ENCODE results near the gene HSPH1.

Gene HSPH1

DNA sequence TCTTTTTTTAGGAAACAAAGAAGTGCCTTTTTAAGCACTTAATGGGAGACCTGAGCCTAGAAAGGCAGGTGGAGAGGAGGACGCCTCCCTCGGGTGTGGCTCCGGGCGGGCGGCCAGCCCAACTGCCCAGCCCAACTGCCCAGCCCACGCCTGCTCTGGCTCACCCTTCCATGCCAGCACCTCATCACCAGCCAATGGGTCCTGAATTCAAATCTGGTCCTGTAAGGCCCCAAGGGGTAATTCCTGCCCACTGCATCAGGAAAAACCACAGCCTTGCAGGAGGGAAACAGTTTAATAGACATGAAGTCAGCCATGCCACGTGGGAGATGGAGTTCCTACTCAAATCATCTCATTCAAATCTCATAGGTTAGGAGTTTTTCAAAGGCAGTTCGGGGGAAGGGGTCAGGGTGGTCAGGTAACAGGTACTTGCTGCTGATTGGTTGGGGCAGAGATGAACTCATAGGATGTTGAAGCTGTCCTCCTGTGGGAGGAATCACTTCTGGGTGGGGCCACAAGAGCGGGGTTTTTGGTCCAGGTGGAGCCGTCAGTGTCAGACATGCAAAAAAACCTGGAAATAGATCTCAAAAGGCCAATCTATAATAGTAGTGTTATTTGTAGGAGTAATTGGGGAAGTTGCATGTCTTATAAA is 64.9 kb downstream of the HSPH1 start:
- no peak for DNase-seq (ENCODE audit: low read depth)

DNA sequence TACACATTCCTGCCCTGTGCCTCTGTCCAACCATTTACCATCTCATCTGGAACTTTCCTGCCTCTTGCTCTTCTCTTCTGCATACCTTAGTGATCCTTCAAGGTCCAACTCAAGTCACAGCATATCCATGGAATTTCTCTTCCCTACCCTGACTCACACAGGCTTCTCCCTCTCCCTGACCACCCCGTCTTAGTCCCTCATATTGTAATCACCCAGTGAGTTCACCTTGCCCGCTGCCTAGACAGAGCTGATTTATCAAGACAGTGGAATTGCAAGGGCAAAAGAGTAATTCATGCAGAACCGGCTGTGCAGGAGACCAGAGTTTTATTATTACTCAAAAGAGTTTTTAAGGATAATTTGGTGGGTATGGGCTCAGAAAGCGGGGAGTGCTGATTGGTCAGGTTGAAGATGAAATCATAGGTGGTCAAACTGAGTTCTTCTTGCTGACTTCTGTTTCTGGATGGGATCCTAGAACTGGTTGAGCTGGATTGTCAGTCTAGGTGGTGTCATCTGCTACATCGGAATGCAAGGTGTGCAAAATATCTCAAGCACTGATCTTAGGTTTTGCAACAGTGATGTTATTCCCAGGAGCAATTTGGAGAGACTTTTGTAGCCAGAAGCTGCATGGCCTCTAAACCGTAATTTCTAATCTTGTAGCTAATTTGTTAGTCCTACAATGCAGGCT is 67.2 kb downstream of the HSPH1 start:
- DNase-seq (ENCODE audit: low read depth) = no peak

DNA sequence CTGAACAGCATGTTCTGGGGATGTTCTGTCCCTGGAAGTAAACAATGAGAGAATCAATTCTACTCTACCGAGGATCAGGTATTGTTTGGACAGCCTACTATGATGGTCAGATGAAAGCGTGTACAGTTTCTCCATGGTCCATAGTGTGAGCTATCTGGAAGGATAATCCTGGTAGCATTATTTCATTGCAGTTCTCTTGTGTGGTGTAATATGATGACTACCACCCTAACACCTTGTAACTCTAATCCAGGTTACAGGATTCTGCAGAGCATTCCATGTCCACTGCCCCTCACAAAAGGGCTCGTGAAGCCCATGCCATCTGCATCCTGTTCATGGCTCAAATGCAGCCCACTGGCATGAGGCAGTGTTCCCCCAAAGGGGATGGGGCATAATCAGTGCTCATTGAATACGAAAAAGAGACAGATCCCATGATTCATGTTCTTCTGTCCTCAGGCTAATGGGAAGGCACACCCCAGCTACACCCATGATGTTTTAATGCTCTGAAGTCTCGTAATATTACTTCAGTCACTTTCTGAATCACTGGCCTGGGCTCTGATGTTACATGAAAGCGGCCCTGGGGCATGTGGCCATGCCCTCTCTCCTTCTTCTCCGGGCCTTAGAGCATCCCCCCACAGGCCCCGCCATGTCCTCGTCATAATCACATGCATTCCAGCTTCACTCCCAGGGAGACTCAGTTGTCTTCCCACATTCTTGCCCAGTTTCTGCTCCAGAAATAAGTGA is 68.4 kb downstream of the HSPH1 start:
- DNase-seq (ENCODE audit: low read depth) = no peak

DNA sequence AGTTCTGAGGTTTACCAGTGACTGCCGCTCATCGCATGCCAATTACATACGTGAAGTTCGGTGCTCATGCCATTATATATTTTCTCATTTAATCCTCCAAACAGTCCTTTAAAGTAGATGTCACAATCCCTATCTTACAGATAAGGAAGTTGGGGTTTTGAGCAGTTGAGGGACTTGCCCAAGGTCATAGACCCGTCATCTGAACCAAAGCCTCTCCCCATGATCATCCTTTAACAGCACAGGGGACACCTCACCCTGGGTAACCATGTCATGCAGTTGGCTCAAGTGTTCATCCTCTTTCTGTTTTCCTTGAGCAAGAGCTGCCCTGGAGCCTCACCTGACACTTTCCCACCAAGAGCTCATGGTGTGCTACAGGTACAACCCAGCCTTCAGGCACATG is 69.1 kb downstream of the HSPH1 start:
- DNase-seq (ENCODE audit: low read depth) = no peak

DNA sequence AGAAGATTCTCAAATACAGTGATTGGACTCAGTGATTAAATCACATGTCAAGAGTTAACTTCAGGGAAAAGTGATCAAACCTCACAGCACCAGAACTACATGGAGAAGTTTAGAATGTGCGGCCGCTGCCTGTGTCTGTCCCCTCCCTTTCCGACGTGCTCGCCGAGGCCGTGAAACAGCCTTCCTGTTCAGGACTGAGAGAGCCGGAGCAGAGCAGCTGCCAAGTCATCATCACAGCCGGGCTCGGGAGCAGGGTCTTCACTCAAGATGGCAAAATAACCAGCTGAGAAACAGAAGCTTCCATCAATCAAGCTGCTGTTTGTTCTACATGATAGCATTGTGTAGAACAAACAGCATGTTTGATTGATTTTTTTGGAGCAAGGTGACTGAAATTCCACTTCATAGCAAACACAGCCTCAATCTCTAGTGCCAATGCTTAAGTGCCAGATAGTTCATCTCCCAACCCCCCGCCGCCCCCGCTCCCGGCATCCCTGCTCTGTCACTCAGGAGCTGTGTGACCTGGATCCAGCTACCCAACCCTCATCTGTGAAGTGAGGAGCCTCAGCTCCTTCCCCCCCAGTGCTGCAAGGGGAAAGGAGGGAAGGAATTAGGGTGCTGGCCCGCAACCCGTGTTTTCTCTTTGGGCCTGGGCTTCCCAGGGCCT is 70.6 kb downstream of the HSPH1 start:
- no peak for DNase-seq (ENCODE audit: low read depth)

DNA sequence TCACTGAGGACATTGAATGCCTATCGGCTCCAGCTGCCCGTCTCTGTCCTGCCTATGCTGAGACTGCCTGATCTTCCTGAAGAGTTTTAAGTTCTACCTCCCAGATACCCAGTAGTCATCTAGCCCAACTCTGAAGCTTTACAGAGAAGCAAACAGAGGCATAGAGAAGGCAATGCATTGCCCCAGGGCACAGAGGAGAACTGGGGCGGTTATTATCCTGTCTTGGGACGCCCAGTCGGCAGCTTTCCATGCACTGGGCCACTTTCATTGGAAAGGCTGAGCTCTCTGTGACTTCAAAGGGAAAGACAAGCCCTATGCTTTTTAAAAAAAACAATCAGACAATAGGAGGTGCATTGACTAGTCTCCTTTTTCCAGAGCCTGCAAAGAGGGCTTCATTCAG is 71.6 kb downstream of the HSPH1 start:
- no peak for DNase-seq (ENCODE audit: low read depth)

DNA sequence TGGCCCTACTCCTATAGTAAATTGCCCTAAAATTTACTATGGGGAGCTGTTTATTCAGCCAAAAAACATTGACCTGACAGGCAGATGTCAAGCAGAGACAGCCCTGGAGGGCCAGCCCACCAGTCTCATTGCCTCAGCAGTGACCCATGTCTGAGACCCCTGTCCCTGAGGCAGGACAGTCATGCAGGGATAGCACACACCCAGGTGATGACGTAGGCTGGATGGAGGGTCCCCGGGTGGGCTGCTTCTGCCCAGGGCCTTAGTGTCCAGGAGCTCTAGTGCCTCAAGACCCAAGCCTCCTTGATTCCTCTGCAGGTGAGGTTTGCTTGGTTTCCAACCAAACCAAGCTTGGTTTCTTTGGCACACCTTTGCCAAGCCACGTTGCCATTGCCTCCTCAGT is 72.1 kb downstream of the HSPH1 start:
- DNase-seq (ENCODE audit: low read depth) = no peak

DNA sequence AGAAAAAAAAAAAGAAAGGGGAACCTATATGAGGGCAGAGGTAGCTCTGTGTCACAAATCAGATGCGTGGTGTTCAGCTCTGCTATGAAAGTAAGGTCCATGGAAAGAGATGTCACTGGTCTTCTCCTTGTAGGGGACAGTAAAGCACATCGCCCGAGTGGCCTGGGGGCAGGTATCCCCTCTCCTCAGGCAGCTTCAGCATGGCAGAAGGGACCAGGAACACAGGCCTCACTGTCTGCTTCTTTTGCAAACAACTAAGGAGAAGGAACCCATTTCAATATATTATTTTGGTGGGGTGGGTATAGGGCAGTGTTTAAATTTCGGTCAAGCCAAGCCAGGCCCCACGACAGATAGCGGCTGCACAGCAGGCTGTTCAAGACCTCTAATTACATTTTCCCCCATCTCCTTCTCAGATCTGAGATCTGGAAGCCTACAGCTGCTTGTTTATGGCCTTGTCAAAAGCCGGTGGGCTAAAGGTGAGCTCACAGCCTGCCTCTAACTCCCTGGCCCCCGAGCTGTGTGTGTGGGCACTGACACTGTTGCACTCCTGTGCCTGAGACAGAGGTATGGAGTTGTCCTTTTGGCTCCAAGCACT is 72.8 kb downstream of the HSPH1 start:
- DNase-seq (ENCODE audit: low read depth) = no peak

All from GM04503 (cell line).